AG10803 (cell line): ENCODE data around the gene ZNF174.

Experiments
- DNase-seq: peaks from one replicate; pipeline ENCODE4 v3.0.0; 2010; ENCODE audit warnings: low read depth
- H3K4me3 ChIP-seq: 2 replicates; pipeline ENCODE4 v1.5.1; 2011; ENCODE audit warnings: mild to moderate bottlenecking, low read length, control low read depth
- CTCF ChIP-seq: conservative IDR thresholded peaks from 2 replicates; pipeline ENCODE4 v1.5.1; 2011; ENCODE audit warnings: mild to moderate bottlenecking, low read length, control low read depth, inconsistent platforms

The ZNF174 gene

DNA sequence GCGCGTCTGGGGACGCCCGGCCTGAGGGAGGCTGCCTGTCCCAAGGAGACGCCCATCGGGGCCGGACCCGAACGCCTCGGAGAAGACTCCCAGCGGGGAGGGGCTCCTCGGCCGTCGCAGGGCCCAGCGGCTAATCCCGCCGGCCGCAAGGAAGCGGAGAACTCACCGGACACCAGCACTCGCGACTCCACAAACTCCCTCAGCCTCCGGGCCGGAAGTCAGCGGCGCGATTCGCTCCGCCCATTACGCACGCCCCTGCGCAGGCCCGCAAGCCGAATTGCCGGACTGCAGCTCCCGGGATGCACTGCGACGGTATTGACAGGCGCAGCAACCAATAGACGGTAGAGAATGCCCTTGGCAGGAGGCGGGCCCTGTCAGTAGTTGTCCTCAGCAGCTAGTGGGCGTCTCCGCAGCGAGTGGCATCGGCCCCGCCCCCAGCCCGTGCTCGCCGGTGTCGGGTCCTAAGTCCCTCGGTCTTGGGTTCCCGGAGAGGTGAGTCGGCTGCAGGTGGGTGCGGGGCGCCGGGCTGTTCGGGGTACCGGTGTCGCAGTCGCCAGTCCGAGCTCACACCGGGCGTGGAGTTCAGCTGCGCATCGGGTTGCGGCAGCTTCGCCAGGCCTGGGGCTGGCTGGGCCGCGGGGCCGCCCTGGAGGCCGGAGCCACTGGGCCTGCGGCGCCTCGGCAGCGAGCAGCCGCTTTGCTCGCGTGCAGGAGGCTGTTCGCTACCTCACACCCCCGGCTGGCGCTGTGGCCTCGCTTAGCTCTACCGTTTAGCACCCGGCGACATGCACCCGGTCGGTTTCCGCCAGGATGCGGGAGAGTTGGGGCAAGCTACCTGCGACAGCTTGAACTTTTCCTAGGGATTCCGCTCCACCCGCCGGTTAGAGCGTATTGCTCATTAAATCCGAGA lies at the start of gene ZNF174, which contains the start of gene ZSCAN32:
TSS of gene ZNF174 (plus strand) at position 437 of the 910 bp plus-strand sequence. CDS start 790 bp downstream, outside the sequence.
TSS of gene ZSCAN32 (minus strand) at position 226 of the 910 bp plus-strand sequence. CDS start 3,447 bp downstream, outside the sequence.
- DNase-seq: peak; percentile 99
- TF ChIP-seq CTCF: no peak; the same call in 1 of the 2 replicates
- H3K4me3 ChIP-seq: peak within 1 kb of the TSS; percentile 90

DNA sequence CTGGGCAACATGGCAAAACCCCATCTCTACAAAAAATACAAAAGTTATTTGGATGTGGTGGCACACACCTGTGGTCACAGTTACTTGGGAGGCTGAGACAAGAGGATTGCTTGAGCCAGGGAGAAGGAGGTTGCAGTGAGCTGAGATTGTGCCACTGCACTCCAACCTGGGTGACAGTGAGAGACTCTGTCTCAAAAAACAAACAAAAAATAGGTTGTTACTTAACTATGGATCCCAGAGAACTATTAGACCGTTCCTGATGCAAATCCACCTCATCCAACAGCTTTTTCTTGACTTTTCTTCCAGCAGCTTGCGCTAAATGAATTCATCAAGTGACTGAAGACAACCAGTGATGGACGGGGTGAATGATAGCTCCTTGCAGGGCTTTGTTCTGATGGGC lies 45.4 kb upstream of the ZNF174 start, which contains the start of gene OR2C1:
TSS of gene OR2C1 (plus strand) at position 301 of the 400 bp plus-strand sequence. CDS start at position 353, 52 bp downstream.
- TF ChIP-seq CTCF: no peak
- H3K4me3 ChIP-seq: no peak within 1 kb of the TSS
- no peak for DNase-seq

DNA sequence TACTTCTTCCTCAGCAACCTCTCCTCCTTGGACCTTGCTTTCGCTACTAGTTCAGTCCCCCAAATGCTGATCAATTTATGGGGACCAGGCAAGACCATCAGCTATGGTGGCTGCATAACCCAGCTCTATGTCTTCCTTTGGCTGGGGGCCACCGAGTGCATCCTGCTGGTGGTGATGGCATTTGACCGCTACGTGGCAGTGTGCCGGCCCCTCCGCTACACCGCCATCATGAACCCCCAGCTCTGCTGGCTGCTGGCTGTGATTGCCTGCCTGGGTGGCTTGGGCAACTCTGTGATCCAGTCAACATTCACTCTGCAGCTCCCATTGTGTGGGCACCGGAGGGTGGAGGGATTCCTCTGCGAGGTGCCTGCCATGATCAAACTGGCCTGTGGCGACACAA lies 44.9 kb upstream of the ZNF174 start:
- H3K4me3 ChIP-seq: no peak overlapping the region
- DNase-seq: no peak
- TF ChIP-seq CTCF: no peak

DNA sequence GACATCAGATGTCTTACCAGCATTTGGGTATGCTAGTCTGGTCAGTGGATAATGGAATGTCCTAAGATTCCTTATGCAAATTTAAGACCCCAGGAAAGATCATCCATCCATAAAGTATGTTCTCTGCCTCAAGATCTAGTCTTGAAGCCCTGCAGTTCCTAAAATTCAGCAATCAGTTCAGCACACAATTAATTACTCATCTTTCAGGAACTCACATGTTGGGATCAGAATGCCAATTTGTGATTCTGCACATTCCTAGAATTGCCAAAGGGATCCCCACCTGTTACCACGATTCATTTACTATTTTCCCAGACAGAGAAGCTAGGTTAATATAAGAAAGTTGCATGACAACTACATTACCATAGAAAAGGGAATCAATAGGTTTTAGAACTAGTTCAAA lies 42.1 kb upstream of the ZNF174 start:
- no peak for TF ChIP-seq CTCF
- H3K4me3 ChIP-seq: no peak overlapping the region
- DNase-seq: peak; percentile 16

DNA sequence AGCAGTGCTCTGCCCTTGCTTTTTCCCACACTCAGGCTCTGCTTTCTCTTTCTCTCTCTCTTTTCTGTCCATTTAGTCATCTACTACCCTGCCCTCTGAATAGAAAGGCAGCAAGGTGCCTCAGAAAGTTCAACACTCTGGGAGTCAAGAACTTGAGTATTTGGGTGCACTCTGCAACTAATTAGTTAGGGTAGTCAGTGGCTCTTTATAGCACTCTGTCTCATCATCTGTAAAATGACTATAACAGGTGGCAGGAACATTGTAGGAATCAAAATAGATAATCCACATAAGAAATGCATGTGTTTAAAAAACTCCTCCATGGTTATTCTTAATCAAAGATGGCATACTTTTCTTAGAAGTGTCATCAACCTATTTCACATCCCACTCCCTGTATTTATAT lies 38.1 kb upstream of the ZNF174 start:
- DNase-seq: no peak
- H3K4me3 ChIP-seq: no peak overlapping the region
- TF ChIP-seq CTCF: no peak

DNA sequence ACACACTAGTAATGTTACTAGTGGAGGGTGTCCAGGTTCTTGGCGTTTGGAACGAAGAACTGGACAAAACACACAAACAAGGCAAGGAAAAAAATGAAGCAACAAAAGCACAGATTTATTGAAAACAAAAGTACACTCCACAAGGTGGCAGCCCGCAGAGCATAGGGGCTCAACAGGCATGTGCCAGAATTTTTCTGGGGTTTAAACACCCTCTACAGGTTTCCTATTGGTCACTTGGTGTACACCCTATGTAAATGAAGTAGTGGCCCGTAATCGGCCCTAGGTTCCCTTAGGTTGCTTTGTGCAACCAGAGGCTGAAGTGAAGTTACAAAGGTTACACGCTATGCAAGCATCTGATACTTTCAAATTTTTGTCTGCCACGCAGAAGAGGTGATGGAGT lies 37.2 kb upstream of the ZNF174 start:
- TF ChIP-seq CTCF: no peak

DNA sequence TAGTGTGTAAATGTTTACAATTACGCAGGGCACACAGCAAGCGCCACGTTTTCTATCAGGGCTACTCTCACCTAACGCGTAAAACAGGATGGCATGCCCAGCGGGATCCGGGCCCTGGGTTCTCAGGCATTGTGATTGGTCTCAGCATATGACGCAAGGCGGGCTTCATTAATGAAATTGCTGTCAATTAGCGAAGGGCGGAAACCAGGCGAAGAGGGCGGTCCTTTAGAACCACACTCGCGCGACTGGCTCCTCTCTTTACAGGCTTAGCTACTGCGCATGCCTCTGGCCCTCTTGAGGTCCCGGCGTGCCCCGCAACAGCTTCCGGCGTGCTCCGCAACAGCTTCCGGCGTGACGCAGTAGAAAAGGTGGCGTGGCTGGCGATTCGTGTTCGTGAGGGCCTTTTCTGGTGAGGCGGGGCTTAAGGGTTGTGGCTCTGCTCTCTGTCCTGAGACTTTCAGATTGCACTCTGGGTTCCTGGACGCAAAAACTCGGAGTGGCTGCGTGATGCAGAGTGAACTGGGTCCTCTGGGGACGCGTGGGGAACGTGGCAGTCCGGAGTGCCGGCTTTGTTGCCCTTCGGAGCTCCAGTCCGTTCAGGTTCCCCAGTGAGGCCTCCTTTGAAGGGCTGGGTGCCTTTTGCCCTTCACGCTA lies 36.1 kb upstream of the ZNF174 start:
- TF ChIP-seq CTCF: no peak
- peak; percentile 97 for DNase-seq
- peak overlapping the region; percentile 81 for H3K4me3 ChIP-seq

More for the DNA sequence above, 37.2 kb upstream of the ZNF174 start:
- no peak overlapping the region for H3K4me3 ChIP-seq
- DNase-seq: no peak
